Measurements from ENCODE around the gene ZNF565.

DNA sequence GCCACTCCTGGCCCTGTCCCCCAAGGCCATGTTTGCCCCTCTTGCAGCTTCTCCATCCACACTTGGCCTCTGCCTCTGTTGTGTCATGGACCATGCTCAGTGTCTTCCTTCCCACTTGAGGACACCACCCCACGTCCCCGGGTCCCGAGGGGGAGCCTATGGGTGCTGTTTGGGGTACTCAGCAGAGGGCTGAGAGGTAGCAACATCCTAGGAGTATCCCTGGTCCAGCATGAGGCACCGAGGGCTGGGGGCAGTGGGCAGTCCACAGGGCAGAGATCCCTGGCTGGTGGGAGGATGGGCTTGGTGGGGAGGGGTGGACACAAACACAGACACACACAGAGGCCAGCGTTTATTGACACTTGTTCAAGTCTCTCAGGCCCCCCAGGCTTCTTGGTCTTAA is 63.9 kb downstream of the ZNF565 start:
- TF ChIP-seq EZH2 (IDR thresholded peaks at IDR 0.05; ENCODE audit: insufficient read depth, poor library complexity, severe bottlenecking) (no peak), EZH2phosphoT487 (IDR thresholded peaks at IDR 0.05; ENCODE audit: insufficient read depth, low read depth) (no peak)

Data from GM23248 (cell line).